HEK293 (cell line): ENCODE data around the gene POTEC.
"Not testable (repeated sequence)": the region's sequence is repeated elsewhere in the genome, so short reads cannot be mapped to it uniquely, and the experiment has no call there.

Source experiments
- CTCF ChIA-PET: fragments of 350-600 bp; formaldehyde crosslinking; extraction: SDS; loops from one replicate; lab custom pipeline; 2021; ENCODE audit warnings: antibody characterized with exemption; lab: Yijun Ruan, JAX
- POLR2A ChIA-PET: fragments of 300-600 bp; formaldehyde crosslinking; extraction: SDS; loops from one replicate; lab custom pipeline; 2020; ENCODE audit warnings: antibody characterized with exemption, inconsistent platforms; lab: Yijun Ruan, JAX
- H3K27ac ChIP-seq: fragments of 200-500 bp; sonication (Bioruptor generic); 2 replicates; pipeline ENCODE4 v1.5.1; 2014; ENCODE audit warnings: low read depth, low read length, control low read depth, inconsistent platforms; ENCODE audit errors: extremely low read depth
- H3K36me3 ChIP-seq, 2 experiments: fragments of 200-500 bp in 1 of 2; sonication (Bioruptor generic) in 1 of 2; 1 replicate in 1 of 2; 2 replicates in 1 of 2; pipeline ENCODE4 v1.5.1; 2014 to 2017; ENCODE audit warnings: inconsistent platforms in 2 of 2, low read length in 2 of 2; ENCODE audit not compliant: control insufficient read depth in 2 of 2, insufficient read depth in 1 of 2
- H3K4me1 ChIP-seq: fragments of 200-500 bp; sonication (Bioruptor generic); 2 replicates; pipeline ENCODE4 v1.5.1; 2014; ENCODE audit warnings: mild to moderate bottlenecking, low read length, inconsistent platforms; ENCODE audit not compliant: control insufficient read depth, insufficient read depth
- H3K4me3 ChIP-seq: 2 replicates; pipeline ENCODE4 v1.5.1; 2011; ENCODE audit warnings: low read depth, mild to moderate bottlenecking, control low read depth, low read length, moderate library complexity
- H3K9me3 ChIP-seq: fragments of 200-500 bp; sonication (Bioruptor generic); 2 replicates; pipeline ENCODE4 v1.5.1; 2014; ENCODE audit warnings: low read depth, low read length, inconsistent platforms; ENCODE audit not compliant: control insufficient read depth, insufficient read depth

POTEC gene

GRCh38 chr18:14531659-14532058 lies 11.7 kb downstream of the POTEC start:
- H3K4me1 ChIP-seq, H3K27ac ChIP-seq, H3K4me3 ChIP-seq, CTCF ChIA-PET, H3K36me3 ChIP-seq, H3K9me3 ChIP-seq, POLR2A ChIA-PET: not testable (repeated sequence)

GRCh38 chr18:14510707-14511106 lies 32.7 kb downstream of the POTEC start:
- H3K9me3 ChIP-seq, H3K4me3 ChIP-seq, H3K4me1 ChIP-seq, POLR2A ChIA-PET, CTCF ChIA-PET, H3K36me3 ChIP-seq, H3K27ac ChIP-seq: not testable (repeated sequence)

- H3K4me3 ChIP-seq, CTCF ChIA-PET: not testable (repeated sequence)
These were observed 39.7 kb downstream of the POTEC start for GRCh38 chr18:14503691-14504090.

GRCh38 chr18:14501894-14502293 lies 41.5 kb downstream of the POTEC start:
- H3K9me3 ChIP-seq, POLR2A ChIA-PET, H3K27ac ChIP-seq, H3K36me3 ChIP-seq, H3K4me1 ChIP-seq, H3K4me3 ChIP-seq, CTCF ChIA-PET: not testable (repeated sequence)

More at GRCh38 chr18:14503691-14504090, 39.7 kb downstream of the POTEC start:
- H3K27ac ChIP-seq, POLR2A ChIA-PET, H3K4me1 ChIP-seq, H3K9me3 ChIP-seq, H3K36me3 ChIP-seq: not testable (repeated sequence)

GRCh38 chr18:14489256-14490014 lies 54.0 kb downstream of the POTEC start:
- CTCF ChIA-PET, H3K36me3 ChIP-seq, H3K4me3 ChIP-seq, POLR2A ChIA-PET, H3K27ac ChIP-seq, H3K4me1 ChIP-seq, H3K9me3 ChIP-seq: not testable (repeated sequence)

GRCh38 chr18:14488789-14489188 lies 54.6 kb downstream of the POTEC start:
- H3K4me3 ChIP-seq, H3K4me1 ChIP-seq, H3K9me3 ChIP-seq, POLR2A ChIA-PET, H3K36me3 ChIP-seq, CTCF ChIA-PET, H3K27ac ChIP-seq: not testable (repeated sequence)

- H3K36me3 ChIP-seq, POLR2A ChIA-PET, CTCF ChIA-PET, H3K9me3 ChIP-seq, H3K27ac ChIP-seq, H3K4me1 ChIP-seq, H3K4me3 ChIP-seq: not testable (repeated sequence)
These were observed 56.3 kb downstream of the POTEC start for GRCh38 chr18:14486926-14487580.

- H3K27ac ChIP-seq, H3K4me1 ChIP-seq, POLR2A ChIA-PET, CTCF ChIA-PET, H3K4me3 ChIP-seq, H3K9me3 ChIP-seq, H3K36me3 ChIP-seq: not testable (repeated sequence)
These were observed 64.3 kb downstream of the POTEC start for GRCh38 chr18:14479076-14479475.

GRCh38 chr18:14475520-14475919 lies 67.9 kb downstream of the POTEC start:
- H3K4me1 ChIP-seq, H3K4me3 ChIP-seq, H3K36me3 ChIP-seq, H3K27ac ChIP-seq, H3K9me3 ChIP-seq, CTCF ChIA-PET, POLR2A ChIA-PET: not testable (repeated sequence)

- H3K9me3 ChIP-seq, H3K4me3 ChIP-seq, H3K36me3 ChIP-seq, H3K27ac ChIP-seq, CTCF ChIA-PET, H3K4me1 ChIP-seq, POLR2A ChIA-PET: not testable (repeated sequence)
These were observed 68.6 kb downstream of the POTEC start for GRCh38 chr18:14474752-14475151.

GRCh38 chr18:14474007-14474720 lies 69.2 kb downstream of the POTEC start:
- H3K27ac ChIP-seq, CTCF ChIA-PET, H3K4me3 ChIP-seq, H3K4me1 ChIP-seq, POLR2A ChIA-PET, H3K36me3 ChIP-seq, H3K9me3 ChIP-seq: not testable (repeated sequence)
